Fibroblast of lung (primary cell): ENCODE results near the gene ENC1. TPM values are rescaled to one million over a fixed set of nuclear protein-coding genes. Genes with fewer than 3 reads are reported as not detected.

Experiments used
- DNase-seq, 2 donors: peaks; one replicate each; pipeline versions ENCODE4 v3.0.0 to v3.0.0-alpha.2; 2010; ENCODE audit warnings: low read depth in 2 of 2
- H2AFZ ChIP-seq: 2 replicates; pipeline ENCODE4 v1.5.1; 2012; ENCODE audit warnings: low read length, control low read depth, inconsistent platforms
- H3K27ac ChIP-seq: 2 replicates; pipeline ENCODE4 v1.5.1; 2011; ENCODE audit warnings: low read length, control low read depth; ENCODE audit not compliant: insufficient read depth
- H3K27me3 ChIP-seq: 2 replicates; pipeline ENCODE4 v1.5.1; 2011; ENCODE audit warnings: mild to moderate bottlenecking, low read length; ENCODE audit not compliant: control insufficient read depth, insufficient read depth
- H3K36me3 ChIP-seq: 2 replicates; pipeline ENCODE4 v1.5.1; 2011; ENCODE audit warnings: low read length; ENCODE audit not compliant: control insufficient read depth, insufficient read depth
- H3K4me1 ChIP-seq: 2 replicates; pipeline ENCODE4 v1.5.1; 2011; ENCODE audit warnings: low read length; ENCODE audit not compliant: control insufficient read depth, insufficient read depth; ENCODE audit errors: extremely low read depth
- H3K4me2 ChIP-seq: 2 replicates; pipeline ENCODE4 v1.5.1; 2011; ENCODE audit warnings: low read length, control low read depth; ENCODE audit not compliant: insufficient read depth; ENCODE audit errors: extremely low read depth
- H3K4me3 ChIP-seq, 4 experiments: fragments of 200-600 bp in 1 of 4; sonication (generic) in 1 of 4; replicated peaks in 1 of 4; 2 replicates each; pipeline ENCODE4 v1.5.1; 2011 to 2016; ENCODE audit warnings: low read length in 4 of 4, low read depth in 3 of 4, mild to moderate bottlenecking in 3 of 4, control low read depth in 2 of 4, inconsistent platforms in 1 of 4, mixed read lengths in 1 of 4; ENCODE audit not compliant: insufficient read depth in 1 of 4; ENCODE audit errors: control extremely low read depth in 1 of 4
- H3K79me2 ChIP-seq: 2 replicates; pipeline ENCODE4 v1.5.1; 2012; ENCODE audit warnings: mild to moderate bottlenecking, low read length, inconsistent platforms; ENCODE audit not compliant: control insufficient read depth, insufficient read depth
- H3K9ac ChIP-seq: 2 replicates; pipeline ENCODE4 v1.5.1; 2011; ENCODE audit warnings: mild to moderate bottlenecking, low read length, control low read depth; ENCODE audit not compliant: insufficient read depth
- H3K9me3 ChIP-seq: 2 replicates; pipeline ENCODE4 v1.5.1; 2012; ENCODE audit warnings: low read depth, low read length; ENCODE audit not compliant: control insufficient read depth, insufficient read depth
- H4K20me1 ChIP-seq: 2 replicates; pipeline ENCODE4 v1.5.1; 2011; ENCODE audit warnings: low read length; ENCODE audit not compliant: control insufficient read depth, insufficient read depth; ENCODE audit errors: extremely low read depth
- EZH2 ChIP-seq: IDR thresholded peaks from 2 replicates; pipeline ENCODE4 v1.5.1; 2012; ENCODE audit warnings: low read length, control low read depth, mild to moderate bottlenecking; ENCODE audit errors: missing control alignments
- polyA plus RNA-seq, 2 donors: library from polyadenylated mRNA; depleted of rRNA in 1 of 2; stranded (reverse) in 1 of 2; unstranded in 1 of 2; fragments of >200 nt; gene quantifications; 2 replicates each; pipeline ENCODE4 v1.2.1, GENCODE V29; 2011 to 2012; ENCODE audit warnings: missing spikeins in 1 of 2
- total RNA-seq: library from RNA; depleted of rRNA; stranded (reverse); fragments of >200 nt; gene quantifications from 2 replicates; pipeline ENCODE4 v1.2.1, GENCODE V29; 2014
- TF ChIP-seq, protein P1 (sequence below), 2 donors: IDR thresholded peaks in 1 of 2; conservative IDR thresholded peaks in 1 of 2; 1 replicate in 1 of 2; 2 replicates in 1 of 2; pipeline ENCODE4 v1.5.1; 2011 to 2012; ENCODE audit warnings: low read length in 2 of 2, control low read depth in 1 of 2, inconsistent platforms in 1 of 2, low read depth in 1 of 2, mild to moderate bottlenecking in 1 of 2

The ENC1 gene
- total and polyA plus RNA-seq, 2 donors (not counting 1 experiment from before 2014, with no cell fraction given): 3.5 to 15.4 TPM

DNA sequence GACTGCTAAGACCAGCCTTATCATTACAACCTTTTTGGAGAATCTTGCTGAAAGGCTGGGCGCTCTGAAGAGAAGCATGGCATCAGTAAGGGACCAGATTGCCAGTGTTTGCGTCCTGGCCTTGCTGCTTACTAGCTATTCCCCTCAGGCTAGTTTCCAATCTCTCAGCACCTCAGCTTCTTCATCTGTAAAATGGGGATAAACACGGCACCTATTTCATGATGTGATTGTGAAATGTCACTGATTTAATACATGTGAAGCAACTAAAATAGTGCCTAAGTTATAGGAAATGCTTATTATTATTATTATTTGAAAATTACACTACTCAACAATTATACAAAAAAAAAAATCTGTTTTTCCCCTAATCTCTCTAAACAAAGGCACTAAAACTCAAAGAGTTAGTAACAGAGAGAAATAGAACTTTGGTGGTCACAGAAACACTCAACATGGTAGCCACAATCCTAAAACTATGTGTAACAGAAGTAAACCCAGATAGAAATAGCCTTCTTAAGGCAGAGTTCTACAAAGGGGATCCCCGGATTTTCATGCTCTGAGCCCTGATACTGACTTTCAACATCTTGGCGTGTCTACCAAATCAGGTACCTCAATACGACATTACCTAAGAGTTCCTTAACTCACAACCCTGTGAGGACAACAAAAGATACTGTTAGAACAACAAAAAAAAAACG, 62.0 kb downstream of the ENC1 start:
- Histone ChIP-seq H3K4me2 (no peak overlapping the region), H3K4me3 (no peak overlapping the region), H4K20me1 (no peaks in the 10 kb centered on the region), H3K9ac (no peak overlapping the region), H3K36me3 (no peaks in the 10 kb centered on the region), H2AFZ (no peak overlapping the region), H3K27ac (no peak overlapping the region), H3K79me2 (no peaks in the 10 kb centered on the region), H3K27me3 (no peaks in the 10 kb centered on the region), H3K9me3 (no peaks in the 10 kb centered on the region), H3K4me1 (peaks cover 17% of the 10 kb centered on the region)
- TF ChIP-seq EZH2: no peak
- TF ChIP-seq, protein P1, sequence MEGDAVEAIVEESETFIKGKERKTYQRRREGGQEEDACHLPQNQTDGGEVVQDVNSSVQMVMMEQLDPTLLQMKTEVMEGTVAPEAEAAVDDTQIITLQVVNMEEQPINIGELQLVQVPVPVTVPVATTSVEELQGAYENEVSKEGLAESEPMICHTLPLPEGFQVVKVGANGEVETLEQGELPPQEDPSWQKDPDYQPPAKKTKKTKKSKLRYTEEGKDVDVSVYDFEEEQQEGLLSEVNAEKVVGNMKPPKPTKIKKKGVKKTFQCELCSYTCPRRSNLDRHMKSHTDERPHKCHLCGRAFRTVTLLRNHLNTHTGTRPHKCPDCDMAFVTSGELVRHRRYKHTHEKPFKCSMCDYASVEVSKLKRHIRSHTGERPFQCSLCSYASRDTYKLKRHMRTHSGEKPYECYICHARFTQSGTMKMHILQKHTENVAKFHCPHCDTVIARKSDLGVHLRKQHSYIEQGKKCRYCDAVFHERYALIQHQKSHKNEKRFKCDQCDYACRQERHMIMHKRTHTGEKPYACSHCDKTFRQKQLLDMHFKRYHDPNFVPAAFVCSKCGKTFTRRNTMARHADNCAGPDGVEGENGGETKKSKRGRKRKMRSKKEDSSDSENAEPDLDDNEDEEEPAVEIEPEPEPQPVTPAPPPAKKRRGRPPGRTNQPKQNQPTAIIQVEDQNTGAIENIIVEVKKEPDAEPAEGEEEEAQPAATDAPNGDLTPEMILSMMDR (conservative IDR thresholded peaks at IDR 0.05 in 1 of 2, IDR thresholded peaks at IDR 0.05 in 1 of 2; ENCODE audit: low read depth in 1 of 2, low read length in 2 of 2): no peak
- DNase-seq: no peak

Other genes starting within 250 kb of the ENC1 start
- 214 and 245 TPM in 2 replicates for gene HEXB, start 44.5 kb upstream of the ENC1 start, total RNA-seq
- gene HEXB, start 44.5 kb upstream of the ENC1 start, polyA plus RNA-seq: 203 and 254 TPM in 2 replicates
- gene GFM2, start 126.4 kb upstream of the ENC1 start, total RNA-seq: 36.7 and 51.7 TPM in 2 replicates
- 30.2 and 34.3 TPM in 2 replicates for gene GFM2, start 126.4 kb upstream of the ENC1 start, polyA plus RNA-seq
- 139 and 148 TPM in 2 replicates for gene NSA2, start 126.5 kb upstream of the ENC1 start, total RNA-seq
- 134 and 169 TPM in 2 replicates for gene NSA2, start 126.5 kb upstream of the ENC1 start, polyA plus RNA-seq
- gene FAM169A, start 225.7 kb upstream of the ENC1 start, total RNA-seq: 0.51 and 1.2 TPM in 2 replicates
- 0.61 and 0.88 TPM in 2 replicates for gene FAM169A, start 225.7 kb upstream of the ENC1 start, polyA plus RNA-seq